GM18498 (cell line): ENCODE data around the gene MGAT4B.
"Not testable (repeated sequence)": the region's sequence is repeated elsewhere in the genome, so short reads cannot be mapped to it uniquely, and the experiment has no call there.

Experiments used
- ATAC-seq: cut with Tn5 transposase; IDR thresholded peaks from one replicate; pipeline ENCODE4 v1.9.1; 2021; ENCODE audit warnings: mild to moderate bottlenecking, moderate library complexity; ENCODE audit not compliant: unreplicated experiment

MGAT4B gene

GRCh38 chr5:179795863-179796833, 10.5 kb downstream of the MGAT4B start:
- peak; percentile 85 for ATAC-seq

GRCh38 chr5:179795049-179795862, 11.4 kb downstream of the MGAT4B start:
- no peak for ATAC-seq

GRCh38 chr5:179794575-179794974, 12.1 kb downstream of the MGAT4B start:
- no peak for ATAC-seq

- ATAC-seq: no peak
These were observed 12.5 kb downstream of the MGAT4B start for GRCh38 chr5:179794171-179794570.

GRCh38 chr5:179793468-179794139, 13.1 kb downstream of the MGAT4B start, which contains the start of gene LTC4S:
Gene LTC4S, plus strand, starts transcription at chr5:179793986. Its CDS starts 95 bp downstream, at chr5:179794081.
- no peak for ATAC-seq

- ATAC-seq: no peak
These were observed 13.8 kb downstream of the MGAT4B start for GRCh38 chr5:179792612-179793467.

GRCh38 chr5:179791881-179792611, 14.6 kb downstream of the MGAT4B start:
- ATAC-seq: no peak

GRCh38 chr5:179789278-179789677, 17.4 kb downstream of the MGAT4B start:
- ATAC-seq: not testable (repeated sequence)

- no peak for ATAC-seq
These were observed 18.3 kb downstream of the MGAT4B start for GRCh38 chr5:179788193-179788854.

- no peak for ATAC-seq
These were observed 19.8 kb downstream of the MGAT4B start for GRCh38 chr5:179786861-179787260.

- no peak for ATAC-seq
These were observed 23.5 kb downstream of the MGAT4B start for GRCh38 chr5:179783128-179783527.

GRCh38 chr5:179781846-179782245, 24.8 kb downstream of the MGAT4B start:
- no peak for ATAC-seq

- ATAC-seq: no peak
These were observed 26.3 kb downstream of the MGAT4B start for GRCh38 chr5:179780362-179780761.

- no peak for ATAC-seq
These were observed 26.8 kb downstream of the MGAT4B start for GRCh38 chr5:179779826-179780225.

- no peak for ATAC-seq
These were observed 28.1 kb downstream of the MGAT4B start for GRCh38 chr5:179778591-179778990.

GRCh38 chr5:179777909-179778308, 28.8 kb downstream of the MGAT4B start:
- ATAC-seq: no peak

- ATAC-seq: no peak
These were observed 29.2 kb downstream of the MGAT4B start for GRCh38 chr5:179777456-179777855.

- no peak for ATAC-seq
These were observed 30.2 kb downstream of the MGAT4B start for GRCh38 chr5:179776411-179776938.

- no peak for ATAC-seq
These were observed 32.2 kb downstream of the MGAT4B start for GRCh38 chr5:179774442-179774841.
